H1 (cell line): Measurements from ENCODE around the gene CD4. TPM values are rescaled to one million over a fixed set of nuclear protein-coding genes. Genes with fewer than 3 reads are reported as not detected.
A peak's percentile ranks its signal among the peaks of the same experiment; 100 is the strongest.

Experiments
- CTCF ChIA-PET: fragments of 300-600 bp; sonication (Branson Sonifier 250); formaldehyde crosslinking; loops from one replicate; lab custom pipeline; 2021; ENCODE audit not compliant: partially characterized antibody; lab: Charles Lee
- POLR2A ChIA-PET: fragments of 300-600 bp; sonication (Branson Sonifier 250); formaldehyde crosslinking; loops from one replicate; lab custom pipeline; 2021; ENCODE audit warnings: inconsistent platforms; ENCODE audit not compliant: partially characterized antibody; lab: Charles Lee
- DNase-seq, 2 experiments: peaks; one replicate each; pipeline versions ENCODE4 v3.0.0 to v3.0.0-alpha.2; 2010 to 2022; ENCODE audit warnings: low spot score in 2 of 2, low read depth in 1 of 2, mixed read lengths in 1 of 2
- FAIRE-seq: peaks from 2 replicates; lab custom pipeline; 2011; peaks lifted over from hg19 to GRCh38; lab: Jason Lieb, UNC
- H2AFZ ChIP-seq: 2 replicates; pipeline ENCODE4 v1.8.1; 2012; ENCODE audit warnings: low read length, inconsistent platforms
- H2AK5ac ChIP-seq: 2 replicates; pipeline ENCODE4 v1.6.1; 2013; ENCODE audit warnings: low read depth, low read length
- H2BK120ac ChIP-seq: replicated peaks from 2 replicates; pipeline ENCODE3; 2013; ENCODE audit warnings: low read depth, low read length, inconsistent platforms
- H2BK12ac ChIP-seq: 2 replicates; pipeline ENCODE4 v1.6.1; 2013; ENCODE audit warnings: low read depth, low read length
- H2BK15ac ChIP-seq: 2 replicates; pipeline ENCODE4 v1.6.1; 2013; ENCODE audit warnings: low read length
- H2BK20ac ChIP-seq: 2 replicates; pipeline ENCODE4 v1.6.1; 2013; ENCODE audit warnings: low read length
- H2BK5ac ChIP-seq: 2 replicates; pipeline ENCODE4 v1.6.1; 2013; ENCODE audit warnings: low read depth, low read length
- H3K14ac ChIP-seq: 2 replicates; pipeline ENCODE4 v1.6.1; 2013; ENCODE audit warnings: inconsistent platforms; ENCODE audit not compliant: insufficient read length
- H3K18ac ChIP-seq: 2 replicates; pipeline ENCODE4 v1.6.1; 2013; ENCODE audit warnings: low read length; ENCODE audit errors: extremely low read depth
- H3K23ac ChIP-seq: 2 replicates; pipeline ENCODE4 v1.6.1; 2013; ENCODE audit warnings: inconsistent platforms; ENCODE audit not compliant: insufficient read length
- H3K23me2 ChIP-seq: 2 replicates; pipeline ENCODE4 v1.6.1; 2013; ENCODE audit warnings: low read depth, low read length
- H3K27ac ChIP-seq: 2 replicates; pipeline ENCODE4 v1.6.1; 2011; ENCODE audit warnings: low read depth, low read length, inconsistent platforms
- H3K27me3 ChIP-seq, 4 experiments: replicated peaks in 1 of 4; 1 replicate in 1 of 4; 2 replicates in 3 of 4; pipeline versions ENCODE4 v1.6.1 to v1.8.1; 2011 to 2013; ENCODE audit warnings: low read length in 3 of 4, mild to moderate bottlenecking in 3 of 4, inconsistent platforms in 2 of 4, mixed read lengths in 2 of 4, moderate library complexity in 1 of 4; ENCODE audit not compliant: control insufficient read depth in 3 of 4, insufficient read depth in 3 of 4; ENCODE audit errors: extremely low read depth in 1 of 4
- H3K36me3 ChIP-seq, 4 experiments: 2 replicates each; pipeline versions ENCODE4 v1.6.1 to v1.8.1; 2011 to 2013; ENCODE audit warnings: mild to moderate bottlenecking in 4 of 4, low read length in 3 of 4, moderate library complexity in 2 of 4, control low read depth in 1 of 4, inconsistent platforms in 1 of 4; ENCODE audit not compliant: insufficient read depth in 4 of 4, control insufficient read depth in 2 of 4
- H3K4ac ChIP-seq: replicated peaks from 2 replicates; pipeline ENCODE3; 2013; ENCODE audit warnings: low read length, low read depth, mixed read lengths, inconsistent platforms; ENCODE audit not compliant: insufficient read length
- H3K4me1 ChIP-seq, 4 experiments: replicated peaks in 1 of 4; 1 replicate in 1 of 4; 2 replicates in 3 of 4; pipeline versions ENCODE4 v1.6.1 to v1.8.1; 2011 to 2013; ENCODE audit warnings: low read length in 3 of 4, inconsistent platforms in 2 of 4, mixed read lengths in 1 of 4; ENCODE audit not compliant: insufficient read depth in 4 of 4, control insufficient read depth in 3 of 4
- H3K4me2 ChIP-seq, 2 experiments: 2 replicates each; pipeline versions ENCODE4 v1.6.1 to v1.8.1; 2011 to 2013; ENCODE audit warnings: low read depth in 2 of 2, low read length in 2 of 2, control low read depth in 1 of 2, inconsistent platforms in 1 of 2, mild to moderate bottlenecking in 1 of 2; ENCODE audit not compliant: insufficient read depth in 1 of 2
- H3K4me3 ChIP-seq, 4 experiments: fragments of 200-600, 300-600 bp in 1 of 4; sonication (generic), shearing (Covaris generic), sonication (Bioruptor Twin) in 1 of 4; 2 replicates each; pipeline versions ENCODE4 v1.5.1 to v1.8.1; 2011 to 2016; ENCODE audit warnings: low read length in 4 of 4, low read depth in 3 of 4, control low read depth in 2 of 4, inconsistent platforms in 2 of 4, mild to moderate bottlenecking in 2 of 4, mixed read lengths in 1 of 4, moderate library complexity in 1 of 4; ENCODE audit not compliant: insufficient read depth in 2 of 4; ENCODE audit errors: extremely low read depth in 1 of 4
- H3K56ac ChIP-seq: replicated peaks from 2 replicates; pipeline ENCODE3; 2013; ENCODE audit warnings: low read depth, mild to moderate bottlenecking, mixed read lengths, low read length, inconsistent platforms; ENCODE audit not compliant: insufficient read length
- H3K79me1 ChIP-seq: 2 replicates; pipeline ENCODE4 v1.6.1; 2013; ENCODE audit warnings: low read depth, low read length, control low read depth
- H3K79me2 ChIP-seq, 2 experiments: 2 replicates each; pipeline versions ENCODE4 v1.6.1 to v1.8.1; 2012 to 2013; ENCODE audit warnings: low read length in 2 of 2, mild to moderate bottlenecking in 2 of 2, inconsistent platforms in 1 of 2; ENCODE audit not compliant: insufficient read depth in 2 of 2, control insufficient read depth in 1 of 2
- H3K9ac ChIP-seq, 4 experiments: replicated peaks in 1 of 4; 1 replicate in 1 of 4; 2 replicates in 3 of 4; pipeline versions ENCODE4 v1.6.1 to v1.8.1; 2011 to 2013; ENCODE audit warnings: low read depth in 3 of 4, low read length in 3 of 4, control low read depth in 2 of 4, mild to moderate bottlenecking in 2 of 4, moderate library complexity in 2 of 4, inconsistent platforms in 1 of 4; ENCODE audit errors: extremely low read depth in 1 of 4
- H3K9me3 ChIP-seq, 2 experiments: 2 replicates each; pipeline versions ENCODE4 v1.6.1 to v1.8.1; 2012 to 2013; ENCODE audit warnings: mild to moderate bottlenecking in 2 of 2, moderate library complexity in 2 of 2, control low read depth in 1 of 2, inconsistent platforms in 1 of 2, low read depth in 1 of 2, low read length in 1 of 2, mixed read lengths in 1 of 2; ENCODE audit not compliant: insufficient read depth in 2 of 2
- H4K20me1 ChIP-seq, 2 experiments: replicated peaks in 1 of 2; 2 replicates each; pipeline versions ENCODE3 to v1.8.1; 2011 to 2013; ENCODE audit warnings: inconsistent platforms in 2 of 2, low read length in 2 of 2, mild to moderate bottlenecking in 1 of 2; ENCODE audit not compliant: insufficient read depth in 2 of 2, control insufficient read depth in 1 of 2
- H4K5ac ChIP-seq: 2 replicates; pipeline ENCODE4 v1.6.1; 2013; ENCODE audit warnings: low read length, low read depth, mixed read lengths, inconsistent platforms; ENCODE audit not compliant: insufficient read length
- H4K8ac ChIP-seq: 2 replicates; pipeline ENCODE4 v1.8.0; 2013; ENCODE audit warnings: mild to moderate bottlenecking, moderate library complexity, low read length, inconsistent platforms; ENCODE audit not compliant: insufficient read depth; ENCODE audit errors: extremely low read depth
- H4K91ac ChIP-seq: replicated peaks from 2 replicates; pipeline ENCODE3; 2013; ENCODE audit warnings: low read length, mixed read lengths, inconsistent platforms; ENCODE audit not compliant: insufficient read length
- EP300 ChIP-seq, 2 experiments: IDR thresholded peaks; 1 replicate in 1 of 2; 2 replicates in 1 of 2; pipeline ENCODE4 v1.6.1; 2011 to 2012; ENCODE audit warnings: low read depth in 2 of 2, low read length in 2 of 2, mild to moderate bottlenecking in 2 of 2, borderline replicate concordance in 1 of 2, inconsistent platforms in 1 of 2, moderate library complexity in 1 of 2
- MAX ChIP-seq: IDR thresholded peaks from 2 replicates; pipeline ENCODE4 v1.6.1; 2012; ENCODE audit warnings: inconsistent platforms
- NANOG ChIP-seq: IDR thresholded peaks from 2 replicates; pipeline ENCODE4 v1.6.1; 2011; ENCODE audit warnings: low read length, low read depth, mild to moderate bottlenecking, inconsistent platforms; ENCODE audit not compliant: insufficient read depth, poor library complexity, severe bottlenecking
- POU5F1 ChIP-seq: IDR thresholded peaks from 2 replicates; pipeline ENCODE4 v1.6.1; 2011; ENCODE audit warnings: low read depth, mild to moderate bottlenecking, low read length, moderate library complexity
- SIN3A ChIP-seq, 2 experiments: IDR thresholded peaks in 1 of 2; conservative IDR thresholded peaks in 1 of 2; 2 replicates each; pipeline ENCODE4 v1.6.1; 2011 to 2012; ENCODE audit warnings: low read length in 2 of 2, improper control_type of control experiment in 1 of 2, low read depth in 1 of 2, mild to moderate bottlenecking in 1 of 2
- SP1 ChIP-seq: IDR thresholded peaks from 2 replicates; pipeline ENCODE4 v1.6.1; 2011; ENCODE audit warnings: low read depth, low read length
- TCF12 ChIP-seq: IDR thresholded peaks from 2 replicates; pipeline ENCODE4 v1.6.1; 2011; ENCODE audit warnings: low read depth, mild to moderate bottlenecking, low read length
- YY1 ChIP-seq: IDR thresholded peaks from 2 replicates; pipeline ENCODE4 v1.6.1; 2011; ENCODE audit warnings: low read depth, mild to moderate bottlenecking, low read length
- WGBS, 2 experiments: shearing (Covaris generic) in 1 of 2; methylation state at CpG; one replicate each; pipeline versions ENCODE4 v1.1.6 to v1.1.7; 2013 to 2015; ENCODE audit warnings: low lambda C conversion rate in 2 of 2, mixed read lengths in 2 of 2, inconsistent platforms in 1 of 2, low coverage in 1 of 2, missing lambda C conversion rate in 1 of 2; ENCODE audit not compliant: insufficient replicate concordance in 2 of 2, insufficient coverage in 1 of 2, insufficient read length in 1 of 2; ENCODE audit errors: extremely low coverage in 1 of 2, missing lambda C conversion rate in 1 of 2; 5-methylcytosine and 5-hydroxymethylcytosine counted together
- polyA plus RNA-seq, 7 experiments: library from polyadenylated mRNA; depleted of rRNA in 3 of 7; stranded (reverse) in 5 of 7; unstranded in 2 of 7; fragments of >200 nt in 5 of 7; fragments of 200-250 nt in 2 of 7; gene quantifications; 1 replicate in 5 of 7; 2 replicates in 1 of 7; 4 replicates in 1 of 7; pipeline versions ENCODE4 v1.2.1 to v1.2.3, GENCODE V29; 2011 to 2013; ENCODE audit warnings: missing spikeins in 2 of 7, mixed read lengths in 2 of 7
- total RNA-seq: library from RNA; stranded (reverse); fragmentation: NEBNext Ultra II Directional; extraction: Animal tissue kit (Norgen Biotek cat#: 25700); gene quantifications from 2 replicates; pipeline ENCODE4 v1.2.1, GENCODE V29; 2021

Gene CD4
- total and polyA plus RNA-seq, 2 of the 8 experiments (the other 6 are each of a cell fraction or from before 2014, with no cell fraction given), result 3.4 to 5.1 TPM

- H2BK120ac ChIP-seq, result no peak overlapping the region
- peak overlapping the region in 1 of 4 experiments; percentile 55; a peak in 3 of 7 replicates for H3K9ac ChIP-seq
- CTCF ChIA-PET, result interaction anchor here (1.8 to 19.8 kb wide), 3 partner anchors 16 to 294 kb away, joined by 4 to 292 read pairs (median 10); partner anchors contain the start of genes GNB3 and P3H3
- TF ChIP-seq TCF12 (no peak), YY1 (no peak), SP1 (no peak), POU5F1 (no peak), NANOG (no peak), SIN3A (conservative IDR thresholded peaks at IDR 0.05 in 1 of 2, IDR thresholded peaks at IDR 0.05 in 1 of 2; ENCODE audit: low read depth in 1 of 2, low read length in 2 of 2) (no peak), EP300 (IDR thresholded peaks at IDR 0.05; ENCODE audit: borderline replicate concordance in 1 of 2, low read depth in 2 of 2, low read length in 2 of 2) (no peak), MAX (no peak)
Observed at GRCh38 chr12:6849976-6850560, 60.7 kb downstream of the CD4 start.

More at GRCh38 chr12:6849976-6850560, 60.7 kb downstream of the CD4 start:
- peaks cover 0 to 14% (median 3%) of the 10 kb centered on the region in 4 experiments; a peak in 5 of 7 replicates for H3K4me1 ChIP-seq
- no peak overlapping the region for H4K5ac ChIP-seq
- H4K20me1 ChIP-seq, result peaks cover 0 to 3% of the 10 kb centered on the region in 2 experiments
- DNase-seq, result no peak
- no peak overlapping the region for H3K4ac ChIP-seq
- no peak overlapping the region for H4K91ac ChIP-seq
- H3K79me1 ChIP-seq, result peaks cover 2% of the 10 kb centered on the region
- no peak overlapping the region for H2AFZ ChIP-seq
- no peak overlapping the region for H2BK15ac ChIP-seq
- no peak overlapping the region; the same call in 1 of the 2 replicates for H4K8ac ChIP-seq
- H2AK5ac ChIP-seq, result no peak overlapping the region
- no peak for FAIRE-seq
- H3K14ac ChIP-seq, result no peak overlapping the region
- H3K4me3 ChIP-seq, result peak overlapping the region; percentile 79 to 94 (median 88); a peak in 7 of 8 replicates
- POLR2A ChIA-PET, result interaction anchor here (1.0 to 25.7 kb wide), 6 partner anchors 17 to 379 kb away, joined by 3 to 588 read pairs (median 25); partner anchors contain the start of genes C12orf57, GAPDH, GNB3 and GPR162
- H3K79me2 ChIP-seq, result peaks cover 0 to 29% of the 10 kb centered on the region in 2 experiments; a peak in 2 of 4 replicates
- H3K27me3 ChIP-seq, result no peaks in the 10 kb centered on the region
- H2BK5ac ChIP-seq, result peak overlapping the region; percentile 60; the same call in 1 of the 2 replicates
- no peak overlapping the region for H2BK20ac ChIP-seq
- no peaks in the 10 kb centered on the region for H3K9me3 ChIP-seq
- H3K23me2 ChIP-seq, result peaks cover 13% of the 10 kb centered on the region
- H3K4me2 ChIP-seq, result peak overlapping the region; percentile 65 to 96
- H2BK12ac ChIP-seq, result no peak overlapping the region
- H3K18ac ChIP-seq, result no peak overlapping the region
- 91% methylated on average over 10 of the region's 10 CpGs; no CpG with 5 or more reads in 1 of the 2 experiments for WGBS, 2 experiments
- H3K27ac ChIP-seq, result no peak overlapping the region
- H3K56ac ChIP-seq, result no peak overlapping the region
- H3K23ac ChIP-seq, result no peak overlapping the region
- H3K36me3 ChIP-seq, result peaks cover 9 to 38% (median 27%) of the 10 kb centered on the region in 4 experiments; a peak in 7 of 8 replicates
